Ascending aorta (tissue), 2 donors: ENCODE results near the gene PANK4. TPM values are rescaled to one million over a fixed set of nuclear protein-coding genes. Genes with fewer than 3 reads are reported as not detected.

Experiments used
- DNase-seq, 2 donors: peaks; one replicate each; pipeline ENCODE4 v3.0.0-alpha.2; 2019; ENCODE audit warnings: low spot score in 2 of 2
- H3K27ac ChIP-seq, 2 donors: fragments of 200-600 bp; sonication (generic); one replicate each; pipeline ENCODE4 v1.5.1; 2016 to 2017; ENCODE audit warnings: mild to moderate bottlenecking in 1 of 2
- H3K27me3 ChIP-seq: fragments of 200-600 bp; sonication (generic); one replicate; pipeline ENCODE4 v1.5.1; 2017
- H3K36me3 ChIP-seq, 2 donors: fragments of 200-600 bp; sonication (generic); one replicate each; pipeline ENCODE4 v1.5.1; 2016
- H3K4me1 ChIP-seq, 2 donors: fragments of 200-600 bp; sonication (generic); one replicate each; pipeline ENCODE4 v1.5.1; 2016 to 2017; ENCODE audit warnings: mild to moderate bottlenecking in 1 of 2
- H3K4me3 ChIP-seq, 2 donors: fragments of 200-600 bp; sonication (generic); one replicate each; pipeline ENCODE4 v1.5.1; 2016 to 2017; ENCODE audit warnings: mild to moderate bottlenecking in 1 of 2
- H3K9me3 ChIP-seq, 2 donors: fragments of 200-600 bp; sonication (generic); one replicate each; pipeline ENCODE4 v1.5.1; 2016
- intact Hi-C: fragments of 100-400 bp; cut with DNase I; formaldehyde crosslinking; loops from one replicate; pipeline ENCODE4 v1.15.1; 2023
- total RNA-seq: library from RNA; depleted of rRNA; stranded (reverse); fragments of >200 nt; gene quantifications from one replicate; pipeline ENCODE4 v1.1.0, GENCODE V29; 2016
- TF ChIP-seq, protein P1 (sequence below), 3 experiments: fragments of 200-600 bp in 2 of 3; fragments of 450-650 bp in 1 of 3; sonication (generic) in 2 of 3; IDR thresholded peaks; one replicate each; pipeline ENCODE4 v1.5.1; 2016 to 2019; ENCODE audit warnings: antibody characterized with exemption in 3 of 3, mild to moderate bottlenecking in 1 of 3, moderate library complexity in 1 of 3

Gene PANK4
- total RNA-seq, 1 donor from 2014 or later, result 80.5 TPM

- intact Hi-C loops, result no loop called here
- no peak overlapping the region for H3K4me3 ChIP-seq
- H3K4me1 ChIP-seq, result no peaks in the 10 kb centered on the region
- peaks cover 0 to 10% of the 10 kb centered on the region in 2 donors for H3K36me3 ChIP-seq
- H3K9me3 ChIP-seq, result no peaks in the 10 kb centered on the region
- TF ChIP-seq, protein P1, sequence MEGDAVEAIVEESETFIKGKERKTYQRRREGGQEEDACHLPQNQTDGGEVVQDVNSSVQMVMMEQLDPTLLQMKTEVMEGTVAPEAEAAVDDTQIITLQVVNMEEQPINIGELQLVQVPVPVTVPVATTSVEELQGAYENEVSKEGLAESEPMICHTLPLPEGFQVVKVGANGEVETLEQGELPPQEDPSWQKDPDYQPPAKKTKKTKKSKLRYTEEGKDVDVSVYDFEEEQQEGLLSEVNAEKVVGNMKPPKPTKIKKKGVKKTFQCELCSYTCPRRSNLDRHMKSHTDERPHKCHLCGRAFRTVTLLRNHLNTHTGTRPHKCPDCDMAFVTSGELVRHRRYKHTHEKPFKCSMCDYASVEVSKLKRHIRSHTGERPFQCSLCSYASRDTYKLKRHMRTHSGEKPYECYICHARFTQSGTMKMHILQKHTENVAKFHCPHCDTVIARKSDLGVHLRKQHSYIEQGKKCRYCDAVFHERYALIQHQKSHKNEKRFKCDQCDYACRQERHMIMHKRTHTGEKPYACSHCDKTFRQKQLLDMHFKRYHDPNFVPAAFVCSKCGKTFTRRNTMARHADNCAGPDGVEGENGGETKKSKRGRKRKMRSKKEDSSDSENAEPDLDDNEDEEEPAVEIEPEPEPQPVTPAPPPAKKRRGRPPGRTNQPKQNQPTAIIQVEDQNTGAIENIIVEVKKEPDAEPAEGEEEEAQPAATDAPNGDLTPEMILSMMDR (IDR thresholded peaks at IDR 0.05), result no peak
- no peaks in the 10 kb centered on the region for H3K27me3 ChIP-seq
- no peak for DNase-seq
- H3K27ac ChIP-seq, result no peak overlapping the region
These were observed 37.8 kb upstream of the PANK4 start for GRCh38 chr1:2564006-2564814.

DNA sequence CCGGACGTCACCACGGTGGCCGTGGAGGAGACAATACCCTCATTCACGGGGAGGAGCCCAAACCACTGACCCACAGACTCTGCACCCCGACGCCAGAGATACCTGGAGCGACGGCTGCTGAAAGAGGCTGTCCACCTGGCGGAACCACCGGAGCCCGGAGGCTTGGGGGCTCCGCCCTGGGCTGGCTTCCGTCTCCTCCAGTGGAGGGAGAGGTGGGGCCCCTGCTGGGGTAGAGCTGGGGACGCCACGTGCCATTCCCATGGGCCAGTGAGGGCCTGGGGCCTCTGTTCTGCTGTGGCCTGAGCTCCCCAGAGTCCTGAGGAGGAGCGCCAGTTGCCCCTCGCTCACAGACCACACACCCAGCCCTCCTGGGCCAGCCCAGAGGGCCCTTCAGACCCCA lies 36.8 kb upstream of the PANK4 start:
- Histone ChIP-seq H3K36me3 (peaks cover 0 to 10% of the 10 kb centered on the region in 2 donors), H3K9me3 (no peaks in the 10 kb centered on the region), H3K27ac (no peak overlapping the region), H3K4me3 (no peak overlapping the region), H3K27me3 (no peaks in the 10 kb centered on the region), H3K4me1 (no peaks in the 10 kb centered on the region)
- TF ChIP-seq, protein P1 (IDR thresholded peaks at IDR 0.05), result no peak
- no peak for DNase-seq
- intact Hi-C loops, result no loop called here

GRCh38 chr1:2561898-2562895 lies 35.8 kb upstream of the PANK4 start:
- intact Hi-C loops, result no loop called here
- H3K36me3 ChIP-seq, result peaks cover 0 to 10% of the 10 kb centered on the region in 2 donors
- no peak overlapping the region for H3K27ac ChIP-seq
- no peaks in the 10 kb centered on the region for H3K27me3 ChIP-seq
- peaks cover 0 to 2% of the 10 kb centered on the region in 2 donors for H3K4me1 ChIP-seq
- DNase-seq, result no peak
- H3K9me3 ChIP-seq, result no peaks in the 10 kb centered on the region
- no peak overlapping the region for H3K4me3 ChIP-seq
- TF ChIP-seq, protein P1 (IDR thresholded peaks at IDR 0.05), result no peak

DNA sequence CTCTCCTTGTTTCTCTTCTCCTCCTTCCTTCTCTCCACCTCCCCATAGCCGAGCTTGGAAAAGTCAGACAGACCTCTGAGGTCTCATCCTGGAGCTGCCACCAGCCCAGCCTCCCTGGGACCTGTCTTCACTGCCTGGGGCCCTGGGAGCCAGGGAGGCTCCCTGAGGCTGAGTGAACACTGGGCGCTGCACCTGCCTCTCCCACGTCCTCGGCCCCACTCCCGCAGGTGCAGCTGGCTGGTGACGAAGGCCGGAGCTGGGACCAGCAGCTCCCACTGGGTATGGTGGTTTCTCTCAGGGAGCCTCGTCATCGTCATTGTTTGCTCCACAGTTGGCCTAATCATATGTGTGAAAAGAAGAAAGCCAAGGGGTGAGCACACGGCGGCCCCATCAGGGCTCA lies 35.0 kb upstream of the PANK4 start:
- no peak overlapping the region for H3K4me3 ChIP-seq
- no peaks in the 10 kb centered on the region for H3K9me3 ChIP-seq
- no peaks in the 10 kb centered on the region for H3K27me3 ChIP-seq
- H3K36me3 ChIP-seq, result peaks cover 0 to 10% of the 10 kb centered on the region in 2 donors
- no peak overlapping the region for H3K27ac ChIP-seq
- TF ChIP-seq, protein P1 (IDR thresholded peaks at IDR 0.05), result no peak
- intact Hi-C loops, result no loop called here
- no peak for DNase-seq
- H3K4me1 ChIP-seq, result peaks cover 0 to 8% of the 10 kb centered on the region in 2 donors

- H3K4me3 ChIP-seq, result no peak overlapping the region
These were observed 34.1 kb upstream of the PANK4 start for GRCh38 chr1:2560299-2561073.

More at GRCh38 chr1:2560299-2561073, 34.1 kb upstream of the PANK4 start:
- Histone ChIP-seq H3K27ac (no peak overlapping the region), H3K36me3 (peaks cover 0 to 10% of the 10 kb centered on the region in 2 donors), H3K4me1 (peaks cover 0 to 12% of the 10 kb centered on the region in 2 donors), H3K27me3 (no peaks in the 10 kb centered on the region), H3K9me3 (no peaks in the 10 kb centered on the region)
- no peak for DNase-seq
- intact Hi-C loops, result no loop called here
- TF ChIP-seq, protein P1 (IDR thresholded peaks at IDR 0.05), result no peak
